Activated CD8-positive, alpha-beta T cell treated with anti-CD3 and anti-CD28 coated beads for 36 hours (primary cell): ENCODE measurements around the gene KCNJ10. TPM values are rescaled to one million over a fixed set of nuclear protein-coding genes. Genes with fewer than 3 reads are reported as not detected.

Experiments
- ATAC-seq: fragments of 200-7000 bp; cut with Tn5 transposase; one replicate; pipeline ENCODE4 v1.10.0; 2021; ENCODE audit warnings: mild to moderate bottlenecking, moderate library complexity
- CTCF ChIA-PET: fragments of 350-600 bp; sonication (Branson Sonifier 250); formaldehyde crosslinking; loops from one replicate; lab custom pipeline; 2021; ENCODE audit warnings: antibody characterized with exemption; lab: Charles Lee
- POLR2A ChIA-PET: fragments of 350-600 bp; sonication (Branson Sonifier 250); formaldehyde crosslinking; loops from one replicate; lab custom pipeline; 2021; ENCODE audit warnings: antibody characterized with exemption; lab: Charles Lee
- DNase-seq: peaks from one replicate; pipeline ENCODE4 v3.0.0-alpha.2; 2020
- H3K27ac Mint-ChIP-seq: one replicate; pipeline ENCODE4 v1.8.0; 2021; ENCODE audit warnings: mild to moderate bottlenecking, mixed read lengths
- H3K27me3 Mint-ChIP-seq: one replicate; pipeline ENCODE4 v1.8.0; 2021; ENCODE audit warnings: mixed read lengths
- H3K36me3 Mint-ChIP-seq: one replicate; pipeline ENCODE4 v1.8.0; 2021; ENCODE audit warnings: low read depth, mixed read lengths
- H3K4me1 Mint-ChIP-seq: one replicate; pipeline ENCODE4 v1.8.0; 2021; ENCODE audit warnings: low read depth, mixed read lengths
- H3K4me3 Mint-ChIP-seq: one replicate; pipeline ENCODE4 v1.8.0; 2021; ENCODE audit warnings: mild to moderate bottlenecking, moderate library complexity, mixed read lengths
- H3K9me3 Mint-ChIP-seq: one replicate; pipeline ENCODE4 v1.8.0; 2021; ENCODE audit warnings: mixed read lengths
- intact Hi-C: fragments of 100-400 bp; cut with micrococcal nuclease; formaldehyde crosslinking; loops from one replicate; pipeline ENCODE4 v1.10.0; 2022
- total RNA-seq, 2 experiments: library from RNA; stranded (reverse); gene quantifications; one replicate each; pipeline ENCODE4 v1.2.3, GENCODE V29; 2021
- TF ChIP-seq, protein P1 (sequence below): fragments of 200-600 bp; IDR thresholded peaks from one replicate; pipeline ENCODE4 v1.8.0; 2022; ENCODE audit warnings: antibody characterized with exemption, mild to moderate bottlenecking

Gene KCNJ10
- total RNA-seq, 2 experiments from 2014 or later, result 0.14 to 0.29 TPM

- ATAC-seq, result no peak
- ChIA-PET POLR2A (no interaction called here), CTCF (interaction anchor here (7.3 kb wide), 1 partner anchor 11 kb away, joined by 119 read pairs; the partner anchor contains the start of gene KCNJ9)
- DNase-seq, result no peak
- H3K27ac Mint-ChIP-seq, result no peak overlapping the region
- H3K36me3 Mint-ChIP-seq, result peaks cover 8% of the 10 kb centered on the region
- H3K27me3 Mint-ChIP-seq, result no peaks in the 10 kb centered on the region
- intact Hi-C loops, result loop anchor here (10.0 kb wide), 1 partner anchor 521 kb away; no protein-coding TSS in a partner anchor
- no peak overlapping the region for H3K4me3 Mint-ChIP-seq
- TF ChIP-seq, protein P1, sequence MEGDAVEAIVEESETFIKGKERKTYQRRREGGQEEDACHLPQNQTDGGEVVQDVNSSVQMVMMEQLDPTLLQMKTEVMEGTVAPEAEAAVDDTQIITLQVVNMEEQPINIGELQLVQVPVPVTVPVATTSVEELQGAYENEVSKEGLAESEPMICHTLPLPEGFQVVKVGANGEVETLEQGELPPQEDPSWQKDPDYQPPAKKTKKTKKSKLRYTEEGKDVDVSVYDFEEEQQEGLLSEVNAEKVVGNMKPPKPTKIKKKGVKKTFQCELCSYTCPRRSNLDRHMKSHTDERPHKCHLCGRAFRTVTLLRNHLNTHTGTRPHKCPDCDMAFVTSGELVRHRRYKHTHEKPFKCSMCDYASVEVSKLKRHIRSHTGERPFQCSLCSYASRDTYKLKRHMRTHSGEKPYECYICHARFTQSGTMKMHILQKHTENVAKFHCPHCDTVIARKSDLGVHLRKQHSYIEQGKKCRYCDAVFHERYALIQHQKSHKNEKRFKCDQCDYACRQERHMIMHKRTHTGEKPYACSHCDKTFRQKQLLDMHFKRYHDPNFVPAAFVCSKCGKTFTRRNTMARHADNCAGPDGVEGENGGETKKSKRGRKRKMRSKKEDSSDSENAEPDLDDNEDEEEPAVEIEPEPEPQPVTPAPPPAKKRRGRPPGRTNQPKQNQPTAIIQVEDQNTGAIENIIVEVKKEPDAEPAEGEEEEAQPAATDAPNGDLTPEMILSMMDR, result no peak
- no peaks in the 10 kb centered on the region for H3K9me3 Mint-ChIP-seq
- peaks cover 41% of the 10 kb centered on the region for H3K4me1 Mint-ChIP-seq
These were observed 24.3 kb upstream of the KCNJ10 start for GRCh38 chr1:160094291-160094625.

- CTCF ChIA-PET, result interaction anchor here (7.3 kb wide), 1 partner anchor 10 kb away, joined by 119 read pairs; the partner anchor contains the start of gene KCNJ9
- H3K27ac Mint-ChIP-seq, result no peak overlapping the region
- TF ChIP-seq, protein P1, result no peak
- peaks cover 40% of the 10 kb centered on the region for H3K4me1 Mint-ChIP-seq
- ATAC-seq (no peak), DNase-seq (no peak)
- peaks cover 9% of the 10 kb centered on the region for H3K36me3 Mint-ChIP-seq
- no peak overlapping the region for H3K4me3 Mint-ChIP-seq
- no peaks in the 10 kb centered on the region for H3K27me3 Mint-ChIP-seq
- H3K9me3 Mint-ChIP-seq, result no peaks in the 10 kb centered on the region
- POLR2A ChIA-PET, result no interaction called here
- intact Hi-C loops, result loop anchor here (10.0 kb wide), 1 partner anchor 521 kb away; no protein-coding TSS in a partner anchor
These were observed 23.8 kb upstream of the KCNJ10 start for GRCh38 chr1:160093624-160094290.

DNA sequence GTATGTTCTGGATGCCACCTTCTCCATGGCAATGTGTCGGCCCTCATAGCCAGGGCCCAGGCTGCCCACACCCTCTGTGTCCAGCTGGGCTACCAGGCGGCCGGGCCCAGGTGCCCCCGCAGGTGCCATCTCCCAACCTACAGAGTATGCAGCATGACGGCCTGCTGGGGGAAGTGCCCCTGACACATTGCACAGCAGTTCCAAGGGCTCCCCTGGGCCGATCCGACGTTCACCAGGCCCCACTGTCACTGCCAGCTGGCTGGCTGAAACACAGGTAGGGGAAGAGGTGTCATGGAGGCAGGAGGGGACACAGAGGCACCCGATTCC is 23.1 kb upstream of the KCNJ10 start:
- ATAC-seq (no peak), DNase-seq (no peak)
- intact Hi-C loops, result loop anchor here (10.0 kb wide), 1 partner anchor 522 kb away; no protein-coding TSS in a partner anchor
- TF ChIP-seq, protein P1, result no peak
- Mint-ChIP-seq H3K27me3 (no peaks in the 10 kb centered on the region), H3K9me3 (no peaks in the 10 kb centered on the region), H3K4me3 (no peak overlapping the region), H3K27ac (no peak overlapping the region), H3K36me3 (peaks cover 13% of the 10 kb centered on the region), H3K4me1 (peaks cover 40% of the 10 kb centered on the region)
- POLR2A ChIA-PET, result no interaction called here
- CTCF ChIA-PET, result interaction anchor here (1.6 to 7.3 kb wide), 2 partner anchors 9 to 14 kb away, joined by 8 to 119 read pairs; partner anchors contain the start of gene KCNJ9

- DNase-seq, result no peak
- Mint-ChIP-seq H3K36me3 (peaks cover 13% of the 10 kb centered on the region), H3K27me3 (no peaks in the 10 kb centered on the region), H3K27ac (no peak overlapping the region), H3K4me3 (no peak overlapping the region), H3K9me3 (no peaks in the 10 kb centered on the region), H3K4me1 (peaks cover 38% of the 10 kb centered on the region)
- intact Hi-C loops, result loop anchor here (10.0 kb wide), 1 partner anchor 522 kb away; no protein-coding TSS in a partner anchor
- no peak for ATAC-seq
- CTCF ChIA-PET, result interaction anchor here (1.6 to 7.3 kb wide), 2 partner anchors 9 to 14 kb away, joined by 8 to 119 read pairs; partner anchors contain the start of gene KCNJ9
- POLR2A ChIA-PET, result no interaction called here
- TF ChIP-seq, protein P1, result no peak
These were observed 22.6 kb upstream of the KCNJ10 start for GRCh38 chr1:160092366-160093068.
